ENCODE results near the gene RAB5IF. TPM values are rescaled to one million over a fixed set of nuclear protein-coding genes. Genes with fewer than 3 reads are reported as not detected.

Gene RAB5IF
- total and polyA plus RNA-seq, 2 of the 8 experiments (the other 6 are each of a cell fraction or from before 2014, with no cell fraction given): 95.5 to 148 TPM

- no peak for TF ChIP-seq CHD7 (IDR thresholded peaks at IDR 0.05; ENCODE audit: insufficient replicate concordance, low read length)
- peak; percentile 53 to 85 for TF ChIP-seq POLR2A (IDR thresholded peaks at IDR 0.05; ENCODE audit: control extremely low read depth in 1 of 2, low read depth in 2 of 2, low read length in 2 of 2)
- peak; percentile 64; the same call in 1 of the 2 replicates for TF ChIP-seq SP1 (IDR thresholded peaks at IDR 0.05; ENCODE audit: low read depth, low read length)
- TF ChIP-seq YY1 (IDR thresholded peaks at IDR 0.05; ENCODE audit: low read depth, low read length): peak; percentile 24; the same call in 1 of the 2 replicates
- TF ChIP-seq RBBP5 (IDR thresholded peaks at IDR 0.05; ENCODE audit: borderline replicate concordance, low read depth, low read length): peak; percentile 69; the same call in 1 of the 2 replicates
- TF ChIP-seq CBX5 (IDR thresholded peaks at IDR 0.05; ENCODE audit: low read depth, low read length): no peak
- peak; percentile 74 for TF ChIP-seq TBP (IDR thresholded peaks at IDR 0.05; ENCODE audit: low read depth, low read length)
- peak; percentile 74 for TF ChIP-seq POLR2AphosphoS5 (IDR thresholded peaks at IDR 0.05; ENCODE audit: low read depth, low read length)
- peak; percentile 92 for TF ChIP-seq POU5F1 (IDR thresholded peaks at IDR 0.05; ENCODE audit: low read depth, low read length)
Observed at GRCh38 chr20:36571564-36572504, 33.7 kb upstream of the RAB5IF start (continued).
